ENCODE results near the gene PPFIA2. TPM values are rescaled to one million over a fixed set of nuclear protein-coding genes. Genes with fewer than 3 reads are reported as not detected.

The PPFIA2 gene
- total RNA-seq, 2 donors from 2014 or later, result 23.0 to 51.1 TPM

GRCh38 chr12:81297601-81298000, 461.5 kb downstream of the PPFIA2 start:
- H3K9me3 ChIP-seq, result no peaks in the 10 kb centered on the region
- TF ChIP-seq CTCF (IDR thresholded peaks at IDR 0.05), result no peak
- ATAC-seq (ENCODE audit: insufficient number of reproducible peaks, low FRiP score, low read depth), result no peak
- no peak overlapping the region for H3K4me3 ChIP-seq
- H3K27ac ChIP-seq, result no peak overlapping the region
- no peaks in the 10 kb centered on the region for H3K4me1 ChIP-seq (ENCODE audit: control insufficient read depth in 1 of 2, low read depth in 2 of 2)
- H3K27me3 ChIP-seq (replicated peaks; ENCODE audit: insufficient read depth), result no peaks in the 10 kb centered on the region
- H3K36me3 ChIP-seq, result no peaks in the 10 kb centered on the region
- DNase-seq (ENCODE audit: low spot score), result no peak

GRCh38 chr12:81296556-81297305, 462.4 kb downstream of the PPFIA2 start:
- H3K4me3 ChIP-seq, result no peak overlapping the region
- no peaks in the 10 kb centered on the region for H3K4me1 ChIP-seq (ENCODE audit: control insufficient read depth in 1 of 2, low read depth in 2 of 2)
- no peak overlapping the region for H3K27ac ChIP-seq
- H3K36me3 ChIP-seq, result no peaks in the 10 kb centered on the region
- ATAC-seq (ENCODE audit: insufficient number of reproducible peaks, low FRiP score, low read depth), result no peak
- no peak for DNase-seq (ENCODE audit: low spot score)
- no peaks in the 10 kb centered on the region for H3K27me3 ChIP-seq (replicated peaks; ENCODE audit: insufficient read depth)
- H3K9me3 ChIP-seq, result no peaks in the 10 kb centered on the region
- TF ChIP-seq CTCF (IDR thresholded peaks at IDR 0.05), result no peak

- H3K9me3 ChIP-seq, result no peaks in the 10 kb centered on the region
- TF ChIP-seq CTCF (IDR thresholded peaks at IDR 0.05), result no peak
- H3K4me3 ChIP-seq, result no peak overlapping the region
- no peak overlapping the region for H3K27ac ChIP-seq
- H3K27me3 ChIP-seq (replicated peaks; ENCODE audit: insufficient read depth), result no peaks in the 10 kb centered on the region
- H3K4me1 ChIP-seq (ENCODE audit: control insufficient read depth in 1 of 2, low read depth in 2 of 2), result no peaks in the 10 kb centered on the region
- ATAC-seq (ENCODE audit: insufficient number of reproducible peaks, low FRiP score, low read depth) (no peak), DNase-seq (ENCODE audit: low spot score) (no peak)
- H3K36me3 ChIP-seq, result no peaks in the 10 kb centered on the region
Measured at GRCh38 chr12:81295251-81295650, 463.9 kb downstream of the PPFIA2 start.

- Histone ChIP-seq H3K36me3 (no peaks in the 10 kb centered on the region), H3K4me1 (ENCODE audit: control insufficient read depth in 1 of 2, low read depth in 2 of 2) (no peaks in the 10 kb centered on the region), H3K27ac (no peak overlapping the region), H3K27me3 (replicated peaks; ENCODE audit: insufficient read depth) (no peaks in the 10 kb centered on the region), H3K4me3 (no peak overlapping the region), H3K9me3 (no peaks in the 10 kb centered on the region)
- no peak for ATAC-seq (ENCODE audit: insufficient number of reproducible peaks, low FRiP score, low read depth)
- no peak for TF ChIP-seq CTCF (IDR thresholded peaks at IDR 0.05)
- DNase-seq (ENCODE audit: low spot score), result no peak
Measured at GRCh38 chr12:81294325-81295190, 464.6 kb downstream of the PPFIA2 start.

- no peak for ATAC-seq (ENCODE audit: insufficient number of reproducible peaks, low FRiP score, low read depth)
- DNase-seq (ENCODE audit: low spot score), result no peak
- H3K4me3 ChIP-seq, result no peak overlapping the region
Measured at GRCh38 chr12:81288651-81289050, 470.5 kb downstream of the PPFIA2 start.

More at GRCh38 chr12:81288651-81289050, 470.5 kb downstream of the PPFIA2 start:
- no peaks in the 10 kb centered on the region for H3K4me1 ChIP-seq (ENCODE audit: control insufficient read depth in 1 of 2, low read depth in 2 of 2)
- no peaks in the 10 kb centered on the region for H3K9me3 ChIP-seq
- H3K27ac ChIP-seq, result no peak overlapping the region
- H3K36me3 ChIP-seq, result no peaks in the 10 kb centered on the region
- TF ChIP-seq CTCF (IDR thresholded peaks at IDR 0.05), result no peak
- H3K27me3 ChIP-seq (replicated peaks; ENCODE audit: insufficient read depth), result no peaks in the 10 kb centered on the region
